GM19099 (cell line): ENCODE data around the gene SMIM23.

Source experiments
- POLR2A ChIP-seq: IDR thresholded peaks from 3 replicates; pipeline ENCODE4 v1.6.1; 2011; ENCODE audit warnings: low read depth; ENCODE audit not compliant: insufficient read length; ENCODE audit errors: extremely low read depth

Gene SMIM23

DNA sequence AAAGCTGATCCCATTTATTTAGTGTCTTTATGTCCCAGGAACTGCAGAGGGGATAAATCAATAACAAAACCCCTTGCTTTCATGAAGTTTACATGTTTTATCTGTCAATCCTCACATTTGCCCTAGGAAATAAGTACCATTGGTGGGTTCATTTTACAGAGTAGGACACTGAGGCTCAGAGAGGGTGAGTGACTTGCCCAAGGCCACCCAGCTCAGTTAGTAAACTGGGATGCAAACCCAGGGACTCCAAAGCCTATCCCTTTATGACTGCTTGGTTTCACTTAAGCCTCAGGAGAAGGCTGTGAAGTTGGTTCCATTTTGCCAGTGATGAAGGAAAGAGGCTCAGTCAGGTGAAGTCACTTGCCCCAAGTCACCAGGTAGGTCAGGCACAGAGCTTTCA is 51.9 kb downstream of the SMIM23 start:
- TF ChIP-seq POLR2A, result no peak

DNA sequence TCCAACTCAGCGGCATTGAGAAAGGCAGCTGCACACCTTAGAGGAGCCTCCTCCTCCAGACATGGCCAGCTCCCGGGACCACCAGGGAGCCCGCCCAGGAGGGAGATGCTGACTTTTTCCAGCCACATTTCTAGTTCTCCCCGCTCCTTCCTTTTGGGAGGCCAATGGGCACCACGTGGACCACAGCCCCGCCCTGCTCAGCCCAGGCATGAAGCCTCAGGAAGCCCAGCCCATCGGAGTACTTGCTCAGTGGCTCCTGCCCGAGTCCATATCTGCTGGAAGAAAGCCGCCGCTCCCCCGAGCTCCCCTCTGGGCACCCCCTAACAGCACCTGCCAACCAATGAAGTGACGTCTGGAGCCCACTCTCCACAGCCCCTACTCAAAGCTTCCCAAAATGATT is 52.4 kb downstream of the SMIM23 start:
- no peak for TF ChIP-seq POLR2A

DNA sequence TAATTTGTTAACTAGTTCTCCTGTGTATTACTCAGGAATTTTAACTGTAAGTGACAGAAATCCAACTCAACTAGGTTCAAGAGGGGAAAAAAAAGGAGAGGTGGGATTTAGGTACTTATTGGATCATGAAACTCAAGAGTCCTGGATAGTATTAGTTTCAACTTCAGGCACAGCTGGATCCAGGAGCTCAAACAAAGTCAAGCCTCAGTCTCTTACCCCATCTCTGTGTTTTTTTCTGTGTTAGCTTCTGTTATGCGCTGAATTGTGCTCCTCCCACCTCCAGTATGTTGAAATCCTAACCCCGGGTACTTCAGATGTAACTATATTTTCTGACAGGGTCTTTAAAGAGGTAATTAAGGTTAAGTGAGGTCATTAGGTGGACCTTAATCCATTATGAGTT is 53.5 kb downstream of the SMIM23 start:
- TF ChIP-seq POLR2A, result no peak

DNA sequence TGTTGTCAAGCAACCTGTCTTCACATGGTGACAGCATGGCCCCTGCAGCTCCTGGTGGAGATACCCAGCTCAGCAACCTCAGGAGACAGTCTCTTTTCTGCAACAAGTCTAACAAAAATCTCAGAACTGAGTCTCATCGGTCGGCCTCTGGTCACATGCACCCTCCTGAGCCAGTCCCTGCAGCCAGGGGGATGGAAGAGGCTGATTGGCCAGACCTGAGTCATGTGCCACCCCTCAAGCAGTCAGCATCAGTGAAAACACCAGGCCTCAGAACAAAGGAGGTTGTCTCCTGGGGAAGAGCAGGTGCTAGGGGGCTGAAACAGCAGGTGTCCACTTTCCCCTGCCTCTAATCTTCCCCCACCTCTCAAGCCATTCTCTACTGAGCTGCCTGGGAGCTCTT is 54.4 kb downstream of the SMIM23 start:
- no peak for TF ChIP-seq POLR2A
